Fibroblast of lung (primary cell): ENCODE measurements around the gene VPS45.

Experiments
- CTCF ChIP-seq, 2 donors: IDR thresholded peaks in 1 of 2; conservative IDR thresholded peaks in 1 of 2; 1 replicate in 1 of 2; 2 replicates in 1 of 2; pipeline ENCODE4 v1.5.1; 2011 to 2012; ENCODE audit warnings: low read length in 2 of 2, control low read depth in 1 of 2, inconsistent platforms in 1 of 2, low read depth in 1 of 2, mild to moderate bottlenecking in 1 of 2
- EZH2 ChIP-seq: IDR thresholded peaks from 2 replicates; pipeline ENCODE4 v1.5.1; 2012; ENCODE audit warnings: low read length, control low read depth, mild to moderate bottlenecking; ENCODE audit errors: missing control alignments

- TF ChIP-seq CTCF (conservative IDR thresholded peaks at IDR 0.05 in 1 of 2, IDR thresholded peaks at IDR 0.05 in 1 of 2; ENCODE audit: low read depth in 1 of 2, low read length in 2 of 2) (no peak), EZH2 (no peak)
These were observed 60.3 kb downstream of the VPS45 start for GRCh38 chr1:150127868-150128267.
